RWPE1 (cell line): ENCODE data around the gene LDLRAD4.

ENCODE experiments used
- CTCF ChIA-PET: fragments of 350-600 bp; sonication (Branson Sonifier 250); formaldehyde crosslinking; extraction: SDS; loops from one replicate; lab custom pipeline; 2021; lab: Yijun Ruan, JAX
- POLR2A ChIA-PET: fragments of 400-600 bp; formaldehyde crosslinking; extraction: SDS; loops from one replicate; lab custom pipeline; 2020; ENCODE audit warnings: antibody characterized with exemption; ENCODE audit not compliant: low non-redundant PET; lab: Yijun Ruan, JAX
- DNase-seq: peaks from one replicate; pipeline ENCODE4 v3.0.0; 2012; ENCODE audit warnings: low spot score
- H3K27ac ChIP-seq: fragments of 450-650 bp; 2 replicates; pipeline ENCODE4 v1.5.1; 2017
- CTCF ChIP-seq: fragments of 450-650 bp; conservative IDR thresholded peaks from 2 replicates; pipeline ENCODE4 v1.5.1; 2017; ENCODE audit warnings: low read depth, mild to moderate bottlenecking

LDLRAD4 gene

GRCh38 chr18:13366131-13366530 lies 147.6 kb downstream of the LDLRAD4 start:
- ChIA-PET CTCF (no interaction called here), POLR2A (no interaction called here)
- no peak for TF ChIP-seq CTCF
- H3K27ac ChIP-seq = no peak overlapping the region
- no peak for DNase-seq

- TF ChIP-seq CTCF = no peak
- ChIA-PET POLR2A (no interaction called here), CTCF (no interaction called here)
- no peak for DNase-seq
- H3K27ac ChIP-seq = no peak overlapping the region
These were observed 148.0 kb downstream of the LDLRAD4 start for GRCh38 chr18:13366541-13366940.

- ChIA-PET CTCF (no interaction called here), POLR2A (no interaction called here)
- no peak for DNase-seq
- TF ChIP-seq CTCF = no peak
- H3K27ac ChIP-seq = no peak overlapping the region
These were observed 148.7 kb downstream of the LDLRAD4 start for GRCh38 chr18:13366962-13367892.

- TF ChIP-seq CTCF = no peak
- no peak for DNase-seq
- ChIA-PET CTCF (no interaction called here), POLR2A (no interaction called here)
- H3K27ac ChIP-seq = no peak overlapping the region
These were observed 149.7 kb downstream of the LDLRAD4 start for GRCh38 chr18:13368080-13368813.

- TF ChIP-seq CTCF = no peak
- CTCF ChIA-PET = no interaction called here
- POLR2A ChIA-PET = no interaction called here
- H3K27ac ChIP-seq = no peak overlapping the region
- DNase-seq = no peak
These were observed 150.8 kb downstream of the LDLRAD4 start for GRCh38 chr18:13369353-13369752.

GRCh38 chr18:13369756-13370510 lies 151.4 kb downstream of the LDLRAD4 start:
- no peak overlapping the region for H3K27ac ChIP-seq
- no peak for TF ChIP-seq CTCF
- CTCF ChIA-PET = no interaction called here
- POLR2A ChIA-PET = no interaction called here
- DNase-seq = no peak
